Esophagus muscularis mucosa (tissue), 4 donors: ENCODE results near the gene DSN1. TPM values are rescaled to one million over a fixed set of nuclear protein-coding genes. Genes with fewer than 3 reads are reported as not detected.

Experiments used
- DNase-seq: peaks from one replicate; pipeline ENCODE4 v3.0.0-alpha.2; 2017; ENCODE audit errors: extremely low spot score
- H3K27ac ChIP-seq, 4 donors: fragments of 200-600 bp; sonication (generic); replicated peaks in 1 of 4; 1 replicate in 3 of 4; 2 replicates in 1 of 4; pipeline ENCODE4 v1.5.1; 2016 to 2019; ENCODE audit warnings: mild to moderate bottlenecking in 1 of 4
- H3K27me3 ChIP-seq, 4 donors: fragments of 200-600 bp; sonication (generic); one replicate each; pipeline versions ENCODE4 v1.5.1 to v1.6.0; 2016 to 2019
- H3K36me3 ChIP-seq, 4 donors: fragments of 200-600 bp; sonication (generic); one replicate each; pipeline ENCODE4 v1.5.1; 2016 to 2019
- H3K4me1 ChIP-seq, 4 donors: fragments of 200-600 bp; sonication (generic); one replicate each; pipeline ENCODE4 v1.5.1; 2016 to 2019
- H3K4me3 ChIP-seq, 4 donors: fragments of 200-600 bp; sonication (generic); 1 replicate in 2 of 4; 2 replicates in 2 of 4; pipeline ENCODE4 v1.5.1; 2016 to 2019; ENCODE audit warnings: mild to moderate bottlenecking in 4 of 4, moderate library complexity in 1 of 4
- H3K9me3 ChIP-seq, 4 donors: fragments of 200-600 bp; sonication (generic); 1 replicate in 3 of 4; 2 replicates in 1 of 4; pipeline ENCODE4 v1.5.1; 2016 to 2019
- CTCF ChIP-seq, 3 experiments: fragments of 200-600 bp in 2 of 3; fragments of 450-650 bp in 1 of 3; sonication (generic) in 2 of 3; IDR thresholded peaks; one replicate each; pipeline ENCODE4 v1.5.1; 2017 to 2019; ENCODE audit warnings: antibody characterized with exemption in 3 of 3, mild to moderate bottlenecking in 2 of 3, moderate library complexity in 1 of 3
- EP300 ChIP-seq: sonication (generic); formaldehyde crosslinking; IDR thresholded peaks from one replicate; pipeline ENCODE4 v1.6.1; 2017; ENCODE audit warnings: antibody characterized with exemption
- POLR2A ChIP-seq: fragments of 450-650 bp; IDR thresholded peaks from one replicate; pipeline ENCODE4 v1.6.1; 2017; ENCODE audit warnings: antibody characterized with exemption, moderate library complexity, mild to moderate bottlenecking, low read depth
- POLR2AphosphoS5 ChIP-seq, 2 donors: sonication (generic); formaldehyde crosslinking; IDR thresholded peaks; one replicate each; pipeline ENCODE4 v1.6.1; 2017; ENCODE audit warnings: antibody characterized with exemption in 2 of 2
- WGBS: methylation state at CpG from one replicate; pipeline ENCODE4 v1.1.5; 2018; 5-methylcytosine and 5-hydroxymethylcytosine counted together
- intact Hi-C: fragments of 100-400 bp; cut with DNase I; formaldehyde crosslinking; loops from one replicate; pipeline ENCODE4 v1.15.1; 2023
- total RNA-seq, 4 donors: library from RNA; depleted of rRNA; stranded (reverse); fragments of >200 nt; gene quantifications; one replicate each; pipeline versions ENCODE4 v1.1.0 to v1.2.1, GENCODE V29; 2016

Gene DSN1
- total RNA-seq, 4 donors from 2014 or later, result 5.1 to 7.5 (median 6.3) TPM

DNA sequence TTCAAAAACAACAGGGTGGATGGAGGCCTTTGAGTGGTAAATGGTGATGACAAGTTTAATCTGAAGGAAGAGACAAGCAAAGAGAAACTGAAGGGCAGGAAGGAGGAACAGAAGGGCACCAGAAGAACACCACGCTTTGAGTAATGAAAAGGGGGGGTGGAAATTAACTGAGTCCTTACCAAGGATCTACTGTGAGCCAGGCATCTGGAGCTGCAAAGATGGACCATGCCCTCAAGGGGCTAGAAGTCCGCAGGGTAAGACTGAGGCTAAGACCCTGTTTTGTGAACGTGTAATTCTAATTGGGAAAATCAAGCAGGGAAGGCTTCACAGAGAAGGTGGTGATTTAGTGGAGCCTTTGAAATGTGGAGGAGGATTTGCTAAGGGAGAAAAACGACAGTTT, 29.3 kb downstream of the DSN1 start:
- no peak overlapping the region for H3K4me3 ChIP-seq
- intact Hi-C loops, result loop anchor here (10.0 kb wide), 1 partner anchor 121 kb away; a partner anchor contains a TSS
- peaks cover 0 to 3% (median 0%) of the 10 kb centered on the region in 4 donors for H3K27me3 ChIP-seq
- H3K4me1 ChIP-seq, result peaks cover 13 to 24% (median 20%) of the 10 kb centered on the region in 4 donors
- no peak for DNase-seq
- peak overlapping the region in 3 of 4 donors; percentile 68 to 83 (median 73) for H3K27ac ChIP-seq
- no peaks in the 10 kb centered on the region for H3K36me3 ChIP-seq
- WGBS, result 72% methylated on average over 4 of the region's 4 CpGs
- TF ChIP-seq POLR2AphosphoS5 (IDR thresholded peaks at IDR 0.05) (no peak), POLR2A (no peak), EP300 (no peak), CTCF (IDR thresholded peaks at IDR 0.05) (no peak)
- H3K9me3 ChIP-seq, result no peaks in the 10 kb centered on the region

GRCh38 chr20:36742558-36742957, 31.0 kb downstream of the DSN1 start:
- Histone ChIP-seq H3K4me1 (peaks cover 13 to 24% (median 20%) of the 10 kb centered on the region in 4 donors), H3K4me3 (no peak overlapping the region), H3K27ac (no peak overlapping the region), H3K36me3 (no peaks in the 10 kb centered on the region), H3K27me3 (peaks cover 0 to 3% (median 0%) of the 10 kb centered on the region in 4 donors), H3K9me3 (no peaks in the 10 kb centered on the region)
- WGBS, result 97% methylated on average over 2 of the region's 2 CpGs
- TF ChIP-seq POLR2AphosphoS5 (IDR thresholded peaks at IDR 0.05) (no peak), EP300 (no peak), CTCF (IDR thresholded peaks at IDR 0.05) (no peak), POLR2A (no peak)
- no peak for DNase-seq
- intact Hi-C loops, result loop anchor here (10.0 kb wide), 1 partner anchor 122 kb away; a partner anchor contains a TSS

- Histone ChIP-seq H3K27ac (no peak overlapping the region), H3K4me1 (peaks cover 16 to 25% (median 23%) of the 10 kb centered on the region in 4 donors), H3K36me3 (no peaks in the 10 kb centered on the region), H3K9me3 (no peaks in the 10 kb centered on the region), H3K4me3 (no peak overlapping the region), H3K27me3 (peaks cover 0 to 3% (median 0%) of the 10 kb centered on the region in 4 donors)
- no peak for DNase-seq
- intact Hi-C loops, result loop anchor here (10.0 kb wide), 1 partner anchor 124 kb away; a partner anchor contains a TSS
- TF ChIP-seq EP300, result no peak
- WGBS, result 76% methylated on average over 4 of the region's 4 CpGs
Measured at GRCh38 chr20:36741072-36741471, 32.5 kb downstream of the DSN1 start.

DNA sequence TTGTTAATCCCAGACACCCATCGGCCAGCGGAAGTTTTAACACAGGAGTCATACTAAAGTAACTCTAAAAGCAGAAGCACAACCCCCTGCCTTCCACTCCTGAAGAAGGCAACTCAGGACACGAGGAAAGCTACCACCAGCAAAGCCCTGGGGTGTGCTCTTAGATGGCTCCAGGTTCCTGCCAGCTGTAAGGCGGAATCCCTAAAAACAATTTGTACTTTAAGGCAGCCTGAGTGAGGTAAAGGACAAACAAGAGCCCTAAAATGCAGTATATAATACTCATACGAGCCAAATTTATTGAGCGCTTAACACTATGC, 36.4 kb downstream of the DSN1 start:
- H3K27ac ChIP-seq, result no peak overlapping the region
- WGBS, result 93% methylated on average over 6 of the region's 6 CpGs
- TF ChIP-seq POLR2A, result no peak
- no peak for TF ChIP-seq POLR2AphosphoS5 (IDR thresholded peaks at IDR 0.05)
- no peak for TF ChIP-seq EP300
- no peak for TF ChIP-seq CTCF (IDR thresholded peaks at IDR 0.05)
- intact Hi-C loops, result no loop called here
- no peak for DNase-seq
- no peaks in the 10 kb centered on the region for H3K9me3 ChIP-seq
- H3K36me3 ChIP-seq, result no peaks in the 10 kb centered on the region
- peaks cover 0 to 15% (median 11%) of the 10 kb centered on the region in 4 donors for H3K4me1 ChIP-seq
- H3K4me3 ChIP-seq, result no peak overlapping the region
- H3K27me3 ChIP-seq, result no peaks in the 10 kb centered on the region

GRCh38 chr20:36736451-36737182, 36.9 kb downstream of the DSN1 start:
- intact Hi-C loops, result no loop called here
- Histone ChIP-seq H3K27ac (no peak overlapping the region), H3K9me3 (no peaks in the 10 kb centered on the region), H3K36me3 (no peaks in the 10 kb centered on the region), H3K4me1 (peaks cover 0 to 18% (median 11%) of the 10 kb centered on the region in 4 donors), H3K4me3 (no peak overlapping the region), H3K27me3 (no peaks in the 10 kb centered on the region)
- no peak for DNase-seq
- no peak for TF ChIP-seq POLR2A
- no peak for TF ChIP-seq EP300
- no peak for TF ChIP-seq CTCF (IDR thresholded peaks at IDR 0.05)
- TF ChIP-seq POLR2AphosphoS5 (IDR thresholded peaks at IDR 0.05), result no peak
- WGBS, result 84% methylated on average over 3 of the region's 3 CpGs
